HG03442 (cell line): ENCODE data around the gene TMEM44.
A peak's percentile ranks its signal among the peaks of the same experiment; 100 is the strongest.
"Not testable (repeated sequence)": the region's sequence is repeated elsewhere in the genome, so short reads cannot be mapped to it uniquely, and the experiment has no call there.

Experiments
- ATAC-seq: cut with Tn5 transposase; IDR thresholded peaks from one replicate; pipeline ENCODE4 v1.9.1; 2021; ENCODE audit warnings: mild to moderate bottlenecking, moderate library complexity; ENCODE audit not compliant: unreplicated experiment

The TMEM44 gene

DNA sequence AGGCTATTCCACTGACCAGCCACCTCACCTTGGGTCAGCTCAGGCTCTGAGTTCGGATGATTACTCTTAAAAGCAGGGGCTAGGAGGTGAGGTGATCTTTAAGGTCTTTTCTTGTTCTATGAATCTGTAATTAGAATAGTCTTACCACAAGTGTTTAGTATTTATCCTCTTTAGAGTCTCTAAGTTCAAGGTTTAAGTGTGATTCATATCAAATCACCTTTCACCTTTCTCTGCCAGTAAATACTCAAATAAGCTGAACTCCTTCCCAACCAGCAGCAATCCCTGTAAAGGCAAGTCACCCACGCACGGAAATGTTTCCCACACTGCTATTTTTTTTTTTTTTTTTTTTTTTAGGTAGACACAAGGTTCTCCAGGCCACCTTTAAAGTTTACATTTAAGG, 14.5 kb upstream of the TMEM44 start:
- no peak for ATAC-seq

GRCh38 chr3:194642769-194643168, 9.6 kb upstream of the TMEM44 start:
- no peak for ATAC-seq

DNA sequence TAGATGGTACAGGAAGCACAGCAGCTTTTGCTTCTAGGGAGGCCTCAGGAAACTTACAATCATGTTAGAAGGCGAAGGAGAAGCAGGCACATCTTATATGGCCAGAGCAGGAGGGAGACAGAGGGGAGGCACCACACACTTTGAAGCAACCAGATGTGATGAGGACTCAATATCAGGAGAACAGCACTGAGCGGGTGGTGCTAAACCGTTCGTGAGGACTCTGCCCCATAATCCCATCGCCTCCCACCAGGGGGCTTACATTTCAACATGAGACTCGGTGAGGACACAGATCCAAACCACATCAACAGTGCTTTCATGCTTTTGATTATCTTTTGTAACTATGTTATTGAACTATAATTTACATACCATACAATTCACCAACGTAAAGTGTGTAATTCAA, 7.6 kb upstream of the TMEM44 start:
- ATAC-seq, result no peak

DNA sequence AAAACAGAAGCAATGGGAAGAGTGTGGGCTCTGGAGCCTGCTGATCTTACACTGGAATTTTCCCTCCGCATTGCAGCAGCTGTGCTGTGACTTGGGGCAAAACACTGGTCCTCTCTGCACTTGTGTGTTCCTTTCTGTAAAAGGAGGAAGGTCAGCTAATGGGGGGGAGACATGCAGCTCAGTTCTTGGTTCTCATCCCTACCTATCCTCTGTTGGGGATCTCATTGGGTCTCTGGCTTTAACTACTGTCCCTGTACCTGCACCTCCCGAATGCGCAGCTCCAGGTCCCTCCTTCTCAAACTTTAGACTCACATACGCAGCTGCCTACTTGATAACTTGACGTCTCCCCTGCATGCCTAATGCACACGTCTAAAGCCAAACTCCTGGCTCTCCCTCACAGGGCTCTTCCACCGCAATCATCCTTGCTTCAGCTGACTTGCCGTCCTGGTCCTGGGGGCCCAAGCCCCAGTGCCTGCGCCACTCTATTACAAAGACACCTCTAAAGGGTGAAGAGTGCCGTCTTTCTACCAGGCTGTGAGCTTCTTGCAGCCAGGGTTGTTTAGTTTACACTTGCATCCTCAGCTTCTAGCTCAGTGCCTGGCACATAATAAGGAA, 5.9 kb upstream of the TMEM44 start:
- ATAC-seq, result no peak

DNA sequence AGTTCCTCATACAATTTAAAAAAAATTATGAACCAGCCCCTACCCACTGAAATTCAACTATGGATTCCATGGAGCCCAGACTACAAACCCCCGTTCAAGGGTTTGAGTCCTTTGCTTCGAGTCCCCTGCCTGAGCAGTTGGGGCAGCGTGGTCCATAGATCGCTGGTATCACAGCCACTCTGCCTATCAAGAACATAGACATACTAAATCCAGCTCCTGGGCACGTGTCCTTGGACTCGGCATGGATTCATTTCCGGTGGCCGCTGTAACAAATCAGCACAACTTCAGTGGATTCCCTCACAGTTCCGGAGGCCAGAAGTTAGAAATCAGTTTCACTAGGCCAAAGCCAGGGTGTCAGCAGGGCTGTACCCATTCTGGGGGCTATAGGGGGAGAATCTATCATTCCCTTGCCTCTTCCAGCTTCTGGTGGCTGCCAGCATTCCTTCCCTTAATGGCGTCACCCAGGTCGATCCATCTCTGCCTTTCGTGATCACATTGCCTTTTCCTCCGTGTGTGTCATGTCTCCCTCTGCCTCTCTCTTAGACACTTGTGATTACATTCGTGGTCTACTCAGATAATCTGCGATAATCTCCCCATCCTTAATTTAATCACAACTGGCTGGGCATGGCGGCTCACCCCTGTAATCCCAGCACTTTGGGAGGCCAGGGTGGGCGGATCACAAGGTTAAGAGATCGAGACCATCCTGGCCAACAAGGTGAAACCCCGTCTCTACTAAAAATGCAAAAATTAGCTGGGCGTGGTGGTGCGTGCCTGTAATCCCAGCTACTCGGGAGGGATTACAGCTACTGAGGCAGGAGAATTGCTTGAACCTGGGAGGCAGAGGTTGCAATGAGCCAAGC, 4.6 kb upstream of the TMEM44 start:
- no peak for ATAC-seq

DNA sequence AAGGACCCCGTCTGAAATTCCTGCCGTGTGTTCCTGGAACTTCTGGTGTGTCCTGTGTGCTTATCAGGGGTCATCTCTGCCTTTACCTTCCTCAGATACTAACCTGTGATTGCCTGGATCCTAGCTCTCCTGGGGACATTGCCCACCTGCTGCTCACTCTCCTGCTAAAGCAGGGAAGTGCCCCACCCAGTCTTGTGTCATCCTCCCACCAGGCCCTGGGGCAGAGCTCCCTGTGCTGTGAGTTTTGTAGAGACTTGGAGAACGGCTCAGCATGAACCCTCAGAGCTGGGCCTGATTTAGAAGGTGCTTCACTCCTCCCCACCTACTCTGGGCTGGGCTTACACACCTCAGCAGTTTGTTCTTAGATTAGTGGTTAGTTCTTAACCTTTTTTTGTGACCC, 3.8 kb upstream of the TMEM44 start:
- no peak for ATAC-seq

- ATAC-seq, result peak; percentile 41
Observed at GRCh38 chr3:194632809-194633348, 340 bp downstream of the TMEM44 start.

GRCh38 chr3:194632226-194632808, 902 bp downstream of the TMEM44 start:
- no peak for ATAC-seq

DNA sequence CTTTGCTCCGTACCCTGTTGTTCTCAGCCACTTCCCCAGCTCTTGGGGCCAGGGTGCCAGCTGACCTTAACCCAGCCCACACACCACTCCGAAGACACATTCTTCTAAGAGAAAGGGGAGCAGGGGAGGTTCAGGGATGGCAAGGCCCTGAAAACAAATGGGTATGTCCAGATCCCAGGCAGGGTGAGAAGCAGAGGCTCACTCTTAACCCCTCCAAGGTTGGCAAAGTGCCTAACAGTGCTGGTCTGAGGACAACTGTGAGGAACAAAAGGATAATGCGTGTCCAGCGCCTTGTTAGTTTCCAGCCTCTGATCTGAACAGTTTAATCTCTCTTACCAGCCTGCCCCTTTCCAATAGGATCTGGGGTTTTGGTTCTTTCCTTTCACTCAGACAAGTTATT, 1.5 kb downstream of the TMEM44 start:
- no peak for ATAC-seq

GRCh38 chr3:194630681-194631080, 2.5 kb downstream of the TMEM44 start:
- not testable (repeated sequence) for ATAC-seq

- no peak for ATAC-seq
Observed at GRCh38 chr3:194624956-194625355, 8.3 kb downstream of the TMEM44 start.

- no peak for ATAC-seq
Observed at GRCh38 chr3:194623449-194624290, 9.5 kb downstream of the TMEM44 start.

GRCh38 chr3:194622621-194623340, 10.4 kb downstream of the TMEM44 start:
- no peak for ATAC-seq

- ATAC-seq, result no peak
Observed at GRCh38 chr3:194621947-194622346, 11.3 kb downstream of the TMEM44 start.

DNA sequence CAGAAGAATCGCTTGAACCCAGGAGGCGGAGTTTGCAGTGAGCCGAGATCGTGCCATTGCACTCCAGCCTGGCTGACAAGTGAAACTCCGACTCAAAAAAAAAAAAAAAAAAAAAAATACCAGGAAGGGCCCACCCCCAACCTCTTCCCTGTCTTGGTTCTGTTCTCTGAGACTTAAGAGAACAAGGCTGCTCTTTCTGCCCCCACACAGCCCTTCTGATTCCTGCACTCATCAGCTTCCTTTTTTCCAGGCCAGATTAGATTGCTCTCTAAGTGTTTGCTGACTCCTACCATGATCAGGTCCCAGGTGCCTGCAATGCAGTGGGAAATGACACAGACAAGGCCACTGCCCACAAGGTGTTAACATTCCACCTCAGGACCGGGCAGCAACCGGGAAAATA, 13.0 kb downstream of the TMEM44 start:
- no peak for ATAC-seq

GRCh38 chr3:194619741-194620140, 13.5 kb downstream of the TMEM44 start:
- ATAC-seq, result no peak

GRCh38 chr3:194618858-194619608, 14.2 kb downstream of the TMEM44 start:
- ATAC-seq, result no peak

DNA sequence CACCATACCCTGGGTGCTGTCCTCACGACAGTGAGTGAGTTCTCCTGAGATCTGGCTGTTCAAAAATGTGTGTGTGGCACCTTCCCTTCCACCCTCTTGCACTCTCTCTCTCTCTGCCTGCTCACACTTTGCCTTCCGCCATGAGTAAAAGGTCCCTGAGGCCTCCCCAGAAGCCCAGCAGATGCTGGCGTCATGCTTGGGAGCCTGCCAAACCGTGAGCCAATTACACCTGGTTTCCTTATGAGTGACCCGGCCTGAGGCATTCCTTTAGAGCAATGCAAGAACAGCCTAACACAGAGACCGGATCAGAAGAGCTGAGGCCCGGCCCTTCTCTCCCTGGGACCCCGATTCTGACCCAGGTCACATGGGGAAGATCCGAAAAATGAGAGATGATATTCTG, 15.4 kb downstream of the TMEM44 start:
- no peak for ATAC-seq

GRCh38 chr3:194617143-194617671, 16.0 kb downstream of the TMEM44 start:
- ATAC-seq, result no peak
